Kidney (tissue), 14 donors: Measurements from ENCODE around the gene CEP135. TPM values are rescaled to one million over a fixed set of nuclear protein-coding genes. Genes with fewer than 3 reads are reported as not detected.

Source experiments
- DNase-seq, 5 donors: peaks; one replicate each; pipeline ENCODE4 v3.0.0-alpha.2; 2013 to 2020
- FAIRE-seq: peaks from 2 replicates; lab custom pipeline; 2012; peaks lifted over from hg19 to GRCh38; lab: Jason Lieb, UNC
- H3K27ac ChIP-seq, 2 donors: one replicate each; pipeline ENCODE4 v1.7.0; 2013; ENCODE audit warnings: low read depth in 2 of 2, low read length in 2 of 2, inconsistent platforms in 1 of 2
- H3K27me3 ChIP-seq: one replicate; pipeline ENCODE4 v1.7.1; 2013; ENCODE audit warnings: low read length, inconsistent platforms; ENCODE audit not compliant: control insufficient read depth, insufficient read depth
- H3K36me3 ChIP-seq, 3 donors: one replicate each; pipeline versions ENCODE4 v1.7.0 to v1.7.1; 2013; ENCODE audit warnings: low read length in 3 of 3, control low read depth in 1 of 3, inconsistent platforms in 1 of 3; ENCODE audit not compliant: insufficient read depth in 3 of 3, control insufficient read depth in 2 of 3
- H3K4me1 ChIP-seq, 3 donors: one replicate each; pipeline versions ENCODE4 v1.7.0 to v1.7.1; 2013; ENCODE audit warnings: low read length in 3 of 3, inconsistent platforms in 1 of 3, low read depth in 1 of 3; ENCODE audit not compliant: control insufficient read depth in 2 of 3, insufficient read depth in 2 of 3
- H3K4me3 ChIP-seq, 3 donors: one replicate each; pipeline versions ENCODE4 v1.7.0 to v1.8.1; 2013; ENCODE audit warnings: low read length in 3 of 3, control low read depth in 1 of 3, inconsistent platforms in 1 of 3
- H3K9ac ChIP-seq, 3 donors: one replicate each; pipeline versions ENCODE4 v1.7.0 to v1.7.1; 2013; ENCODE audit warnings: low read length in 3 of 3, control low read depth in 1 of 3, inconsistent platforms in 1 of 3
- H3K9me3 ChIP-seq, 3 donors: one replicate each; pipeline versions ENCODE4 v1.7.0 to v1.7.1; 2013; ENCODE audit warnings: low read length in 3 of 3, control low read depth in 1 of 3, inconsistent platforms in 1 of 3; ENCODE audit not compliant: control insufficient read depth in 2 of 3, insufficient read depth in 1 of 3
- intact Hi-C: fragments of 100-400 bp; cut with DNase I; formaldehyde crosslinking; loops from one replicate; pipeline ENCODE4 v1.11.1; 2022
- polyA plus RNA-seq: library from polyadenylated mRNA; stranded (reverse); fragments of 350-450 nt; fragmentation: Illumina TruSeq; extraction: RNeasy Lipid Tissue Mini Kit (QIAGEN cat#74804); gene quantifications from one replicate; pipeline ENCODE4 v1.2.3, GENCODE V29; 2014; ENCODE audit warnings: low read depth, low replicate concordance; ENCODE audit not compliant: insufficient read depth
- total RNA-seq: library from RNA; stranded (reverse); fragmentation: NEBNext Ultra II Directional; extraction: Animal tissue kit (Norgen Biotek cat#: 25700); gene quantifications from one replicate; pipeline ENCODE4 v1.2.1, GENCODE V29; 2021
- TF ChIP-seq, protein P1 (sequence below): IDR thresholded peaks from 3 replicates; pipeline ENCODE4 v1.5.1; 2012; ENCODE audit warnings: mild to moderate bottlenecking, moderate library complexity, borderline replicate concordance; ENCODE audit not compliant: insufficient read depth; ENCODE audit errors: extremely low read depth
- donor health status: control.
- donor health status: control.
- donor health status: control.
- donor health status: control.
- donor health status: control.
- donor health status: DM: yes; HTN: yes; CAD: no.
- donor health status: Normal renal cell carcinoma (clear cell type).

Gene CEP135
- total and polyA plus RNA-seq, 2 donors from 2014 or later: 2.3 to 9.2 TPM

DNA sequence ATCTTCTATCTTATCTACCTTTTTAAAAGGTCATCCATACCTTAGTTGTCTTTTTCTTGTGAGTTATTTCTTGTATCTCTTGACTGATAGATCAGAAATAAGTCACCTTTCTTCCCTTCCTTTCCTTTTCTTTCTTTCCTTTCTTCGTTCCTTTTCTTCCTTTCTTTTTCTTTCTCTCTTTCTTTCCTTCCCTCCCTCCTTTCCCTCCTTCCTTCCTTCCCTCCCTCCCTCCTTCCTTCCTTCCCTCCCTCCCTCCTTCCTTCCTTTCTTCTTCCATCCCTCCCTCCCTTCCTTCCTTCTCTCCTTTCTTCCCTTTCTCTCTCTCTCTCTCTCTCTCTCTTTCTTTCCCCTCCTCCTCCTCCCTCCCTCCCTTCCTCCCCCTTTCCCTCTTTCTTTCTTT is 93.5 kb downstream of the CEP135 start:
- no peaks in the 10 kb centered on the region for H3K36me3 ChIP-seq
- no peaks in the 10 kb centered on the region for H3K27me3 ChIP-seq
- DNase-seq (no peak), FAIRE-seq (no peak)
- no peaks in the 10 kb centered on the region for H3K4me1 ChIP-seq
- H3K9me3 ChIP-seq: no peaks in the 10 kb centered on the region
- intact Hi-C loops: no loop called here
- TF ChIP-seq, protein P1, sequence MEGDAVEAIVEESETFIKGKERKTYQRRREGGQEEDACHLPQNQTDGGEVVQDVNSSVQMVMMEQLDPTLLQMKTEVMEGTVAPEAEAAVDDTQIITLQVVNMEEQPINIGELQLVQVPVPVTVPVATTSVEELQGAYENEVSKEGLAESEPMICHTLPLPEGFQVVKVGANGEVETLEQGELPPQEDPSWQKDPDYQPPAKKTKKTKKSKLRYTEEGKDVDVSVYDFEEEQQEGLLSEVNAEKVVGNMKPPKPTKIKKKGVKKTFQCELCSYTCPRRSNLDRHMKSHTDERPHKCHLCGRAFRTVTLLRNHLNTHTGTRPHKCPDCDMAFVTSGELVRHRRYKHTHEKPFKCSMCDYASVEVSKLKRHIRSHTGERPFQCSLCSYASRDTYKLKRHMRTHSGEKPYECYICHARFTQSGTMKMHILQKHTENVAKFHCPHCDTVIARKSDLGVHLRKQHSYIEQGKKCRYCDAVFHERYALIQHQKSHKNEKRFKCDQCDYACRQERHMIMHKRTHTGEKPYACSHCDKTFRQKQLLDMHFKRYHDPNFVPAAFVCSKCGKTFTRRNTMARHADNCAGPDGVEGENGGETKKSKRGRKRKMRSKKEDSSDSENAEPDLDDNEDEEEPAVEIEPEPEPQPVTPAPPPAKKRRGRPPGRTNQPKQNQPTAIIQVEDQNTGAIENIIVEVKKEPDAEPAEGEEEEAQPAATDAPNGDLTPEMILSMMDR: no peak
- H3K27ac ChIP-seq: no peak overlapping the region
- H3K9ac ChIP-seq: no peak overlapping the region
- H3K4me3 ChIP-seq: no peak overlapping the region

DNA sequence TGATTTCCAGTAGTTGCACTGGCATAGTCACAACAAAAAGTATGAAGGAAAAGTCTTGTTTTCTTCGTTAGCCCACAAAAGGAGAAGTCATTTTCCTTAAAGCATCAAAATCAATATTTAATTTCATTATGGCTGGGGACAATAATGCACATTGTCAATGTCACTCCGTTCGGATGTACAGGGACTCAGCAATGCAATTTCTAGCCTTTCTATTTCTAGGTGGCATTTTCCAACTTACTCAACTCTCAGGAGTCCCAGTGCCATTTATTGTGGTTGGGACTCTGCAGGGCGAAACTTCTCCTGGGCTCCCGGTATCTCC is 99.6 kb downstream of the CEP135 start:
- no peaks in the 10 kb centered on the region for H3K36me3 ChIP-seq
- no peaks in the 10 kb centered on the region for H3K9me3 ChIP-seq
- intact Hi-C loops: no loop called here
- TF ChIP-seq, protein P1: no peak
- no peaks in the 10 kb centered on the region for H3K27me3 ChIP-seq
- H3K27ac ChIP-seq: no peak overlapping the region
- DNase-seq (no peak), FAIRE-seq (no peak)
- H3K4me3 ChIP-seq: peak overlapping the region; percentile 45 to 70 (median 64)
- peak overlapping the region in 1 of 3 donors; percentile 58 for H3K9ac ChIP-seq
- peaks cover 0 to 5% (median 0%) of the 10 kb centered on the region in 3 donors for H3K4me1 ChIP-seq

DNA sequence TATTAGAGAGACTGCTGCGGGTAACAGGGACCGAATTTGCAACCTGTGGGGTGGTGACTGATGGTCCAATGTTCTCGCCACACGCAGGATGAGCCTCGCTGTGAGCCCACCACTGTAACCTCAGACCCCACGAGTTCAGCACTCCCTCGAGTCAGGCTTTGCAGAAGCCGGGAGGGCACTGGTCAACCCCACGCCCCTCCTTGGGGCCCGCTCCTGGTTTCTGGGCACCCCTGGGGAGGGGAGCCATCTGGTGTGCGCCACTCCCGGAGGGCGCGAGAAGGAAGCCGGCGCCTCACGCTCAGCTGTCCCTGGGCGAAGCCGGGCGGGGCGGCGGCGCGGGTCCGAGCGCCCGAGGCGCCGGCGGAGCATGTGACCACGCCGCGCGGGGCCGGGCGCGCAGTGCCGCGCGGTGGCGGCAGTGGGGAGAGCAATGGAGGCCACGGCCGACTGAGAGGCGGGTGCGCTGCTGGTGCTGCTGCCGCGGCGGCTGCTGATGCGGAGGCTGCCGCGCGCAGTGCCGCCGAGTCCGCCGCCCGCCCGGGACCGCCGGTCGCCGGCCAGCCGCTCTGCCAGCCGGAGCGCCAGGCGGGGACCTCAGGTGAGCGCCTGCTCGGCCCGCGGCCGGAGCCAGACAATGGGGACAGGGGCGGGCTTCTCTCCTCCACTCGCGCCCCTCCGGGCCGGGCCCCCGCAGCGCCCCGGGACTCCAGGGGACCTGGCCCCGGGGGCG is 100.1 kb downstream of the CEP135 start:
- Histone ChIP-seq H3K4me3 (peak overlapping the region; percentile 45 to 70 (median 64)), H3K36me3 (no peaks in the 10 kb centered on the region), H3K27ac (no peak overlapping the region), H3K9me3 (no peaks in the 10 kb centered on the region), H3K4me1 (peaks cover 0 to 5% (median 0%) of the 10 kb centered on the region in 3 donors), H3K27me3 (no peaks in the 10 kb centered on the region), H3K9ac (peak overlapping the region in 1 of 3 donors; percentile 58)
- intact Hi-C loops: no loop called here
- TF ChIP-seq, protein P1: peak; percentile 41
- FAIRE-seq (no peak), DNase-seq (peak; percentile 83 to 91 (median 85))
